H1 (cell line): ENCODE results near the gene SANBR. TPM values are rescaled to one million over a fixed set of nuclear protein-coding genes. Genes with fewer than 3 reads are reported as not detected.

ENCODE experiments used
- JUND ChIP-seq: IDR thresholded peaks from 2 replicates; pipeline ENCODE4 v1.6.1; 2011; ENCODE audit warnings: mild to moderate bottlenecking, improper control_type of control experiment, low read length
- MAFK ChIP-seq: IDR thresholded peaks from 2 replicates; pipeline ENCODE4 v1.6.1; 2012; ENCODE audit warnings: low read depth, mild to moderate bottlenecking, improper control_type of control experiment, low read length
- RFX5 ChIP-seq: IDR thresholded peaks from 2 replicates; pipeline ENCODE4 v1.6.1; 2011; ENCODE audit warnings: low read depth, low read length, improper control_type of control experiment, borderline replicate concordance
- SUZ12 ChIP-seq: fragments of 200-600 bp; sonication (generic); IDR thresholded peaks from 2 replicates; pipeline ENCODE4 v1.6.1; 2012; ENCODE audit warnings: mild to moderate bottlenecking, inconsistent platforms, low read length, moderate library complexity, mixed read lengths
- polyA plus RNA-seq, 7 experiments: library from polyadenylated mRNA; depleted of rRNA in 3 of 7; stranded (reverse) in 5 of 7; unstranded in 2 of 7; fragments of >200 nt in 5 of 7; fragments of 200-250 nt in 2 of 7; gene quantifications; 1 replicate in 5 of 7; 2 replicates in 1 of 7; 4 replicates in 1 of 7; pipeline versions ENCODE4 v1.2.1 to v1.2.3, GENCODE V29; 2011 to 2013; ENCODE audit warnings: missing spikeins in 2 of 7, mixed read lengths in 2 of 7
- total RNA-seq: library from RNA; stranded (reverse); fragmentation: NEBNext Ultra II Directional; extraction: Animal tissue kit (Norgen Biotek cat#: 25700); gene quantifications from 2 replicates; pipeline ENCODE4 v1.2.1, GENCODE V29; 2021
- TF ChIP-seq, protein P1 (sequence below): fragments of 300-600 bp; sonication (generic); IDR thresholded peaks from 2 replicates; pipeline ENCODE4 v1.7.1; 2012; ENCODE audit warnings: low read length, moderate library complexity, mild to moderate bottlenecking, inconsistent platforms; ENCODE audit not compliant: insufficient replicate concordance
- TF ChIP-seq, protein P2 (sequence below): IDR thresholded peaks from 2 replicates; pipeline ENCODE4 v1.6.1; 2012; ENCODE audit warnings: inconsistent platforms

Gene SANBR
- total and polyA plus RNA-seq, 2 of the 8 experiments (the other 6 are each of a cell fraction or from before 2014, with no cell fraction given), result 3.4 to 12.1 TPM

DNA sequence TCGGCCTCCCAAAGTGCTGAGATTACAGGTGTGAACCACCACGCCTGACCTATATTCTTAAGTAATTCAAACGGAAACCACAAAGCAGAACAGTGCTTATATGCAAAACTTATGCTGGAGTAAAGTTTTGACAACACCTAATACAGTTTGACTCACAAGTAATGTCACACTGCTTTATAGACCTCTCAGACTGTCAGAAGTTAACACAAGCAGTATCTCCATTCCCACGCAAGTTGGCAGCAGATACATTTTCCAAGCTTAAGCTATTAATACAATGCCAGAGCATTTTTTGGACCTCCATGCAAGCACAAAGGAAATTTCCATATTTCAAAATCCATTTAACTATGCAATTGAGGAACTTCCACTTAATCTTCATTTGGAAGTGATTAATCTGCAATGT lies 21.0 kb upstream of the SANBR start (continued):
- TF ChIP-seq, protein P1, sequence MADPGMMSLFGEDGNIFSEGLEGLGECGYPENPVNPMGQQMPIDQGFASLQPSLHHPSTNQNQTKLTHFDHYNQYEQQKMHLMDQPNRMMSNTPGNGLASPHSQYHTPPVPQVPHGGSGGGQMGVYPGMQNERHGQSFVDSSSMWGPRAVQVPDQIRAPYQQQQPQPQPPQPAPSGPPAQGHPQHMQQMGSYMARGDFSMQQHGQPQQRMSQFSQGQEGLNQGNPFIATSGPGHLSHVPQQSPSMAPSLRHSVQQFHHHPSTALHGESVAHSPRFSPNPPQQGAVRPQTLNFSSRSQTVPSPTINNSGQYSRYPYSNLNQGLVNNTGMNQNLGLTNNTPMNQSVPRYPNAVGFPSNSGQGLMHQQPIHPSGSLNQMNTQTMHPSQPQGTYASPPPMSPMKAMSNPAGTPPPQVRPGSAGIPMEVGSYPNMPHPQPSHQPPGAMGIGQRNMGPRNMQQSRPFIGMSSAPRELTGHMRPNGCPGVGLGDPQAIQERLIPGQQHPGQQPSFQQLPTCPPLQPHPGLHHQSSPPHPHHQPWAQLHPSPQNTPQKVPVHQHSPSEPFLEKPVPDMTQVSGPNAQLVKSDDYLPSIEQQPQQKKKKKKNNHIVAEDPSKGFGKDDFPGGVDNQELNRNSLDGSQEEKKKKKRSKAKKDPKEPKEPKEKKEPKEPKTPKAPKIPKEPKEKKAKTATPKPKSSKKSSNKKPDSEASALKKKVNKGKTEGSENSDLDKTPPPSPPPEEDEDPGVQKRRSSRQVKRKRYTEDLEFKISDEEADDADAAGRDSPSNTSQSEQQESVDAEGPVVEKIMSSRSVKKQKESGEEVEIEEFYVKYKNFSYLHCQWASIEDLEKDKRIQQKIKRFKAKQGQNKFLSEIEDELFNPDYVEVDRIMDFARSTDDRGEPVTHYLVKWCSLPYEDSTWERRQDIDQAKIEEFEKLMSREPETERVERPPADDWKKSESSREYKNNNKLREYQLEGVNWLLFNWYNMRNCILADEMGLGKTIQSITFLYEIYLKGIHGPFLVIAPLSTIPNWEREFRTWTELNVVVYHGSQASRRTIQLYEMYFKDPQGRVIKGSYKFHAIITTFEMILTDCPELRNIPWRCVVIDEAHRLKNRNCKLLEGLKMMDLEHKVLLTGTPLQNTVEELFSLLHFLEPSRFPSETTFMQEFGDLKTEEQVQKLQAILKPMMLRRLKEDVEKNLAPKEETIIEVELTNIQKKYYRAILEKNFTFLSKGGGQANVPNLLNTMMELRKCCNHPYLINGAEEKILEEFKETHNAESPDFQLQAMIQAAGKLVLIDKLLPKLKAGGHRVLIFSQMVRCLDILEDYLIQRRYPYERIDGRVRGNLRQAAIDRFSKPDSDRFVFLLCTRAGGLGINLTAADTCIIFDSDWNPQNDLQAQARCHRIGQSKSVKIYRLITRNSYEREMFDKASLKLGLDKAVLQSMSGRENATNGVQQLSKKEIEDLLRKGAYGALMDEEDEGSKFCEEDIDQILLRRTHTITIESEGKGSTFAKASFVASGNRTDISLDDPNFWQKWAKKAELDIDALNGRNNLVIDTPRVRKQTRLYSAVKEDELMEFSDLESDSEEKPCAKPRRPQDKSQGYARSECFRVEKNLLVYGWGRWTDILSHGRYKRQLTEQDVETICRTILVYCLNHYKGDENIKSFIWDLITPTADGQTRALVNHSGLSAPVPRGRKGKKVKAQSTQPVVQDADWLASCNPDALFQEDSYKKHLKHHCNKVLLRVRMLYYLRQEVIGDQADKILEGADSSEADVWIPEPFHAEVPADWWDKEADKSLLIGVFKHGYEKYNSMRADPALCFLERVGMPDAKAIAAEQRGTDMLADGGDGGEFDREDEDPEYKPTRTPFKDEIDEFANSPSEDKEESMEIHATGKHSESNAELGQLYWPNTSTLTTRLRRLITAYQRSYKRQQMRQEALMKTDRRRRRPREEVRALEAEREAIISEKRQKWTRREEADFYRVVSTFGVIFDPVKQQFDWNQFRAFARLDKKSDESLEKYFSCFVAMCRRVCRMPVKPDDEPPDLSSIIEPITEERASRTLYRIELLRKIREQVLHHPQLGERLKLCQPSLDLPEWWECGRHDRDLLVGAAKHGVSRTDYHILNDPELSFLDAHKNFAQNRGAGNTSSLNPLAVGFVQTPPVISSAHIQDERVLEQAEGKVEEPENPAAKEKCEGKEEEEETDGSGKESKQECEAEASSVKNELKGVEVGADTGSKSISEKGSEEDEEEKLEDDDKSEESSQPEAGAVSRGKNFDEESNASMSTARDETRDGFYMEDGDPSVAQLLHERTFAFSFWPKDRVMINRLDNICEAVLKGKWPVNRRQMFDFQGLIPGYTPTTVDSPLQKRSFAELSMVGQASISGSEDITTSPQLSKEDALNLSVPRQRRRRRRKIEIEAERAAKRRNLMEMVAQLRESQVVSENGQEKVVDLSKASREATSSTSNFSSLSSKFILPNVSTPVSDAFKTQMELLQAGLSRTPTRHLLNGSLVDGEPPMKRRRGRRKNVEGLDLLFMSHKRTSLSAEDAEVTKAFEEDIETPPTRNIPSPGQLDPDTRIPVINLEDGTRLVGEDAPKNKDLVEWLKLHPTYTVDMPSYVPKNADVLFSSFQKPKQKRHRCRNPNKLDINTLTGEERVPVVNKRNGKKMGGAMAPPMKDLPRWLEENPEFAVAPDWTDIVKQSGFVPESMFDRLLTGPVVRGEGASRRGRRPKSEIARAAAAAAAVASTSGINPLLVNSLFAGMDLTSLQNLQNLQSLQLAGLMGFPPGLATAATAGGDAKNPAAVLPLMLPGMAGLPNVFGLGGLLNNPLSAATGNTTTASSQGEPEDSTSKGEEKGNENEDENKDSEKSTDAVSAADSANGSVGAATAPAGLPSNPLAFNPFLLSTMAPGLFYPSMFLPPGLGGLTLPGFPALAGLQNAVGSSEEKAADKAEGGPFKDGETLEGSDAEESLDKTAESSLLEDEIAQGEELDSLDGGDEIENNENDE, result no peak
- TF ChIP-seq MAFK (no peak), SUZ12 (no peak), RFX5 (no peak), JUND (no peak)
- TF ChIP-seq, protein P2, sequence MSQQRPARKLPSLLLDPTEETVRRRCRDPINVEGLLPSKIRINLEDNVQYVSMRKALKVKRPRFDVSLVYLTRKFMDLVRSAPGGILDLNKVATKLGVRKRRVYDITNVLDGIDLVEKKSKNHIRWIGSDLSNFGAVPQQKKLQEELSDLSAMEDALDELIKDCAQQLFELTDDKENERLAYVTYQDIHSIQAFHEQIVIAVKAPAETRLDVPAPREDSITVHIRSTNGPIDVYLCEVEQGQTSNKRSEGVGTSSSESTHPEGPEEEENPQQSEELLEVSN, result no peak
- TF ChIP-seq, all 59 proteins: peak for 0
